ENCODE measurements around the gene GRB2. TPM values are rescaled to one million over a fixed set of nuclear protein-coding genes. Genes with fewer than 3 reads are reported as not detected.

GRB2 gene
- total and polyA plus RNA-seq, 2 of the 8 experiments (the other 6 are each of a cell fraction or from before 2014, with no cell fraction given): 44.2 to 101 TPM

- H3K79me2 ChIP-seq (ENCODE audit: control insufficient read depth in 1 of 2, insufficient read depth in 2 of 2, low read length in 2 of 2): no peaks in the 10 kb centered on the region
- H2BK120ac ChIP-seq (replicated peaks; ENCODE audit: low read depth, low read length): no peak overlapping the region
- no peaks in the 10 kb centered on the region for H3K36me3 ChIP-seq (ENCODE audit: control insufficient read depth in 2 of 4, insufficient read depth in 4 of 4, low read length in 3 of 4)
- no peak overlapping the region for H3K4ac ChIP-seq (replicated peaks; ENCODE audit: insufficient read length, low read depth, low read length)
- H3K9ac ChIP-seq (replicated peaks in 1 of 4; ENCODE audit: extremely low read depth in 1 of 4, low read depth in 3 of 4, low read length in 3 of 4): no peak overlapping the region
- no peak overlapping the region for H3K56ac ChIP-seq (replicated peaks; ENCODE audit: insufficient read length, low read depth, low read length)
- DNase-seq (ENCODE audit: low read depth in 1 of 2, low spot score in 2 of 2) (no peak), FAIRE-seq (no peak)
- no peaks in the 10 kb centered on the region for H3K23me2 ChIP-seq (ENCODE audit: low read depth, low read length)
- no peaks in the 10 kb centered on the region for H3K4me1 ChIP-seq (replicated peaks in 1 of 4; ENCODE audit: control insufficient read depth in 3 of 4, insufficient read depth in 4 of 4, low read length in 3 of 4)
- H3K27me3 ChIP-seq (replicated peaks in 1 of 4; ENCODE audit: control insufficient read depth in 3 of 4, extremely low read depth in 1 of 4, insufficient read depth in 3 of 4, low read length in 3 of 4): no peaks in the 10 kb centered on the region
- no peak overlapping the region for H4K5ac ChIP-seq (ENCODE audit: insufficient read length, low read depth, low read length)
- no peak overlapping the region for H3K27ac ChIP-seq (ENCODE audit: low read depth, low read length)
- no peak overlapping the region for H2BK15ac ChIP-seq (ENCODE audit: low read length)
- H2AK5ac ChIP-seq (ENCODE audit: low read depth, low read length): no peak overlapping the region
- ChIA-PET POLR2A (ENCODE audit: partially characterized antibody) (no interaction called here), CTCF (ENCODE audit: partially characterized antibody) (interaction anchor here (1.0 to 3.5 kb wide), 4 partner anchors 13 to 197 kb away, joined by 3 to 36 read pairs (median 3); no protein-coding TSS in a partner anchor)
- H3K79me1 ChIP-seq (ENCODE audit: low read depth, low read length): no peaks in the 10 kb centered on the region
- no peak overlapping the region for H2BK12ac ChIP-seq (ENCODE audit: low read depth, low read length)
- H2BK20ac ChIP-seq (ENCODE audit: low read length): no peak overlapping the region
- no peak overlapping the region for H3K18ac ChIP-seq (ENCODE audit: extremely low read depth, low read length)
- 91% methylated on average over 1 of the region's 1 CpG; no CpG with 5 or more reads in 1 of the 2 experiments for WGBS, 2 experiments (ENCODE audit: extremely low coverage in 1 of 2, insufficient coverage in 1 of 2, insufficient read length in 1 of 2, insufficient replicate concordance in 2 of 2, low coverage in 1 of 2, low lambda C conversion rate in 2 of 2, missing lambda C conversion rate in 1 of 2)
- no peak overlapping the region for H2BK5ac ChIP-seq (ENCODE audit: low read depth, low read length)
- no peak overlapping the region for H3K4me3 ChIP-seq (ENCODE audit: extremely low read depth in 1 of 4, insufficient read depth in 2 of 4, low read depth in 3 of 4, low read length in 4 of 4)
- H2AFZ ChIP-seq (ENCODE audit: low read length): no peak overlapping the region
- no peaks in the 10 kb centered on the region for H3K9me3 ChIP-seq (ENCODE audit: insufficient read depth in 2 of 2, low read depth in 1 of 2, low read length in 1 of 2)
- no peak overlapping the region for H3K23ac ChIP-seq (ENCODE audit: insufficient read length)
- H3K14ac ChIP-seq (ENCODE audit: insufficient read length): no peak overlapping the region
- H3K4me2 ChIP-seq (ENCODE audit: insufficient read depth in 1 of 2, low read depth in 2 of 2, low read length in 2 of 2): no peak overlapping the region
- no peak overlapping the region for H4K8ac ChIP-seq (ENCODE audit: extremely low read depth, insufficient read depth, low read length)
- no peak overlapping the region for H4K91ac ChIP-seq (replicated peaks; ENCODE audit: insufficient read length, low read length)
- no peaks in the 10 kb centered on the region for H4K20me1 ChIP-seq (replicated peaks in 1 of 2; ENCODE audit: control insufficient read depth in 1 of 2, insufficient read depth in 2 of 2, low read length in 2 of 2)
- TF ChIP-seq USF2 (IDR thresholded peaks at IDR 0.05; ENCODE audit: low read length) (no peak), HDAC6 (IDR thresholded peaks at IDR 0.05; ENCODE audit: low read depth, low read length) (no peak), YY1 (IDR thresholded peaks at IDR 0.05; ENCODE audit: low read depth, low read length) (no peak), RNF2 (IDR thresholded peaks at IDR 0.05; ENCODE audit: borderline replicate concordance, low read depth, low read length, missing control alignments, poor library complexity, severe bottlenecking) (no peak), JUN (IDR thresholded peaks at IDR 0.05; ENCODE audit: low read depth, low read length) (no peak), SIN3A (conservative IDR thresholded peaks at IDR 0.05 in 1 of 2, IDR thresholded peaks at IDR 0.05 in 1 of 2; ENCODE audit: low read depth in 1 of 2, low read length in 2 of 2) (no peak), KDM1A (IDR thresholded peaks at IDR 0.05; ENCODE audit: borderline replicate concordance, low read length) (no peak), NRF1 (IDR thresholded peaks at IDR 0.05; ENCODE audit: low read depth, low read length) (no peak), KDM5A (IDR thresholded peaks at IDR 0.05; ENCODE audit: low read length) (no peak), JUND (IDR thresholded peaks at IDR 0.05; ENCODE audit: low read length) (no peak), E2F6 (IDR thresholded peaks at IDR 0.05) (no peak)
Observed at GRCh38 chr17:75414488-75414887, 9.0 kb upstream of the GRB2 start.

Measured in H1 (cell line).